Stimulated activated memory B cell treated with anti-CD40 and anti-IgM and Interleukin-4, amounts not matched to agents 10 μg/mL and 1 μg/mL and 100 μg/mL, for 72 hours (primary cell): ENCODE measurements around the gene OLIG1.

Experiments used
- ATAC-seq: fragments of 150-1000 bp; cut with Tn5 transposase; 2 replicates; pipeline ENCODE4 v1.10.0; 2021
- H3K27ac Mint-ChIP-seq: one replicate; pipeline ENCODE4 v1.8.0; 2022; ENCODE audit warnings: mild to moderate bottlenecking, mixed read lengths
- H3K27me3 Mint-ChIP-seq: one replicate; pipeline ENCODE4 v1.8.0; 2022; ENCODE audit warnings: mixed read lengths
- H3K36me3 Mint-ChIP-seq: one replicate; pipeline ENCODE4 v1.8.0; 2022; ENCODE audit warnings: mixed read lengths
- H3K4me1 Mint-ChIP-seq: one replicate; pipeline ENCODE4 v1.8.0; 2022; ENCODE audit warnings: mixed read lengths
- H3K4me3 Mint-ChIP-seq: one replicate; pipeline ENCODE4 v1.8.0; 2022; ENCODE audit warnings: mild to moderate bottlenecking, moderate library complexity, mixed read lengths
- H3K9me3 Mint-ChIP-seq: one replicate; pipeline ENCODE4 v1.8.0; 2022; ENCODE audit warnings: mixed read lengths

The OLIG1 gene

DNA sequence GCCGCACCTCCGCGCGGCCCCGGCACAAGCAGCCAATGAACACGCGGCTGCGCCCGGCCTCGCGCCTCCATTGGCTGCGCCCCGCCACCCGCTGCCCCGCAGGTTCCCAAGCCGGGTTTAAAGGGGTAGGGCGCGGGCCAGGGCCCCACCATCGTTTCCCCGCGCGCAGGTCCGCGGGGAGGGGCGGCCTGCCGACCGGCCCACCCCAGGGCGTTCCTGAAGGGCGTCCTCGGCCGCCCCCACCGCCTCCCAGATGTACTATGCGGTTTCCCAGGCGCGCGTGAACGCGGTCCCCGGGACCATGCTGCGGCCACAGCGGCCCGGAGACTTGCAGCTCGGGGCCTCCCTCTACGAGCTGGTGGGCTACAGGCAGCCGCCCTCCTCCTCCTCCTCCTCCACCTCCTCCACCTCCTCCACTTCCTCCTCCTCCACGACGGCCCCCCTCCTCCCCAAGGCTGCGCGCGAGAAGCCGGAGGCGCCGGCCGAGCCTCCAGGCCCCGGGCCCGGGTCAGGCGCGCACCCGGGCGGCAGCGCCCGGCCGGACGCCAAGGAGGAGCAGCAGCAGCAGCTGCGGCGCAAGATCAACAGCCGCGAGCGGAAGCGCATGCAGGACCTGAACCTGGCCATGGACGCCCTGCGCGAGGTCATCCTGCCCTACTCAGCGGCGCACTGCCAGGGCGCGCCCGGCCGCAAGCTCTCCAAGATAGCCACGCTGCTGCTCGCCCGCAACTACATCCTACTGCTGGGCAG, at the start of gene OLIG1:
OLIG1 (plus strand) TSS at position 148 of the 750 bp plus-strand sequence; CDS start at position 254, 106 bp downstream.
- Mint-ChIP-seq H3K27ac (no peak within 1 kb of the TSS), H3K27me3 (peaks cover 70% of the 10 kb centered on the region), H3K9me3 (no peaks in the 10 kb centered on the region), H3K36me3 (no peaks in the 10 kb centered on the region), H3K4me1 (peaks cover 13% of the 10 kb centered on the region), H3K4me3 (peak within 1 kb of the TSS; percentile 59)
- no peak for ATAC-seq

DNA sequence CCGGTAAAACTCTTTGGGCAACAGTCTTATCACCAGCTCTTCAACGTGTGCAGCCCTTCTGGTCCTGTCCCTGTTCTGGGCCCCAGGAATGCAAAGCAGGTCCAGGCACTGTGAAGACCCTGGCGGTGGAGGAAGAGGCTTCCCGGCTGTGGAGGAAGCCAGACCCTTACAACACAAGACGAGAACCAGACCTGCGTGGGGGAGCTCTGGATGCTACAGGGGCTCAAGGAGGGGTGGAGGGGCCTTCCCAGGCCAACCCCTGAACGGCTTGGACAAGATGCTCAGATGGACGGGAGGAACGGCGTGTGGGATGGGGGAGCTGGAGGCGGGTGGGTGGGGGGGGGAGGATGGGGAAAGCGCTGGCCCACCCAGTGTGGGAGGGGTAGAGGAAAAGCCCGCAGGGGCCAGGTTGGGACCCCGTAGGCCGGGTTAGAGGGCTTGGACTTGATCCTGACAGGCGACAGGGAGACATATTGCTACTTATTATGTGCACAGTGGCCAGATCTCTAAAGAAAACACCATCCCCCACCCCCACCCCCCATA, 49.3 kb upstream of the OLIG1 start:
- Mint-ChIP-seq H3K9me3 (no peaks in the 10 kb centered on the region), H3K4me1 (peaks cover 23% of the 10 kb centered on the region), H3K27me3 (peaks cover 75% of the 10 kb centered on the region), H3K36me3 (no peaks in the 10 kb centered on the region), H3K4me3 (peak overlapping the region; percentile 9), H3K27ac (no peak overlapping the region)
- no peak for ATAC-seq

- no peak for ATAC-seq
- Mint-ChIP-seq H3K27ac (no peak overlapping the region), H3K4me3 (no peak overlapping the region), H3K4me1 (peaks cover 27% of the 10 kb centered on the region), H3K27me3 (peaks cover 81% of the 10 kb centered on the region), H3K9me3 (no peaks in the 10 kb centered on the region), H3K36me3 (no peaks in the 10 kb centered on the region)
Observed at GRCh38 chr21:33021150-33021549, 48.8 kb upstream of the OLIG1 start.

DNA sequence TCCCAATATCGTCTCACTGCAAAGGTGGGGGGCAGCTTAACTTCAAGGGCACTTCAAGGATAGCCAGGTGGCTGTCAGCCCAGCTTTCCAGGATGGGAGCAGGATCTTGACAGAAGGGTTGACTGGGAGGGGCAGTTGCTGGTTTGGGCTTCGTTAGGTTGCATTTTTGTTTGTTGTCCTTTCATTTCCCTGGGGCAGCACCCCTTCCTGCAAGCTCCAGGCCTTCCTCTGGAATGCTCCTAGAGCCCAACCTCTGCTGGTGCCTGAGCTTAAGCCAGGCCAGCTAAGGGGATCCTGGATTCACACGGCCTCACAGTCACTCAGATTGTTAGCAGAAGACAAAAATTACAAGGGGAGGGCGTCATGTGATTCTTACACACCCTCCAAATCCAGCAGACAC, 48.3 kb upstream of the OLIG1 start:
- Mint-ChIP-seq H3K4me1 (peaks cover 32% of the 10 kb centered on the region), H3K36me3 (no peaks in the 10 kb centered on the region), H3K4me3 (no peak overlapping the region), H3K27ac (no peak overlapping the region), H3K27me3 (peaks cover 86% of the 10 kb centered on the region), H3K9me3 (no peaks in the 10 kb centered on the region)
- ATAC-seq, result no peak

- H3K9me3 Mint-ChIP-seq, result no peaks in the 10 kb centered on the region
- H3K4me1 Mint-ChIP-seq, result peaks cover 35% of the 10 kb centered on the region
- H3K4me3 Mint-ChIP-seq, result peak overlapping the region; percentile 31
- H3K27me3 Mint-ChIP-seq, result peaks cover 90% of the 10 kb centered on the region
- no peaks in the 10 kb centered on the region for H3K36me3 Mint-ChIP-seq
- no peak for ATAC-seq
- H3K27ac Mint-ChIP-seq, result no peak overlapping the region
Observed at GRCh38 chr21:33022489-33022827, 47.5 kb upstream of the OLIG1 start.

GRCh38 chr21:33022828-33023573, 46.9 kb upstream of the OLIG1 start:
- peak overlapping the region; percentile 31 for H3K4me3 Mint-ChIP-seq
- H3K27ac Mint-ChIP-seq, result no peak overlapping the region
- peaks cover 87% of the 10 kb centered on the region for H3K27me3 Mint-ChIP-seq
- H3K4me1 Mint-ChIP-seq, result peaks cover 35% of the 10 kb centered on the region
- no peak for ATAC-seq
- H3K9me3 Mint-ChIP-seq, result no peaks in the 10 kb centered on the region
- H3K36me3 Mint-ChIP-seq, result no peaks in the 10 kb centered on the region

DNA sequence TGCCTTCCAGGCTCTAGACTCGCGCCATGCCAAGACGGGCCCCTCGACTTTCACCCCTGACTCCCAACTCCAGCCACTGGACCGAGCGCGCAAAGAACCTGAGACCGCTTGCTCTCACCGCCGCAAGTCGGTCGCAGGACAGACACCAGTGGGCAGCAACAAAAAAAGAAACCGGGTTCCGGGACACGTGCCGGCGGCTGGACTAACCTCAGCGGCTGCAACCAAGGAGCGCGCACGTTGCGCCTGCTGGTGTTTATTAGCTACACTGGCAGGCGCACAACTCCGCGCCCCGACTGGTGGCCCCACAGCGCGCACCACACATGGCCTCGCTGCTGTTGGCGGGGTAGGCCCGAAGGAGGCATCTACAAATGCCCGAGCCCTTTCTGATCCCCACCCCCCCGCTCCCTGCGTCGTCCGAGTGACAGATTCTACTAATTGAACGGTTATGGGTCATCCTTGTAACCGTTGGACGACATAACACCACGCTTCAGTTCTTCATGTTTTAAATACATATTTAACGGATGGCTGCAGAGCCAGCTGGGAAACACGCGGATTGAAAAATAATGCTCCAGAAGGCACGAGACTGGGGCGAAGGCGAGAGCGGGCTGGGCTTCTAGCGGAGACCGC, 46.3 kb upstream of the OLIG1 start:
- Mint-ChIP-seq H3K36me3 (no peaks in the 10 kb centered on the region), H3K4me1 (peaks cover 40% of the 10 kb centered on the region), H3K4me3 (no peak overlapping the region), H3K27ac (no peak overlapping the region), H3K27me3 (peaks cover 87% of the 10 kb centered on the region), H3K9me3 (no peaks in the 10 kb centered on the region)
- no peak for ATAC-seq

DNA sequence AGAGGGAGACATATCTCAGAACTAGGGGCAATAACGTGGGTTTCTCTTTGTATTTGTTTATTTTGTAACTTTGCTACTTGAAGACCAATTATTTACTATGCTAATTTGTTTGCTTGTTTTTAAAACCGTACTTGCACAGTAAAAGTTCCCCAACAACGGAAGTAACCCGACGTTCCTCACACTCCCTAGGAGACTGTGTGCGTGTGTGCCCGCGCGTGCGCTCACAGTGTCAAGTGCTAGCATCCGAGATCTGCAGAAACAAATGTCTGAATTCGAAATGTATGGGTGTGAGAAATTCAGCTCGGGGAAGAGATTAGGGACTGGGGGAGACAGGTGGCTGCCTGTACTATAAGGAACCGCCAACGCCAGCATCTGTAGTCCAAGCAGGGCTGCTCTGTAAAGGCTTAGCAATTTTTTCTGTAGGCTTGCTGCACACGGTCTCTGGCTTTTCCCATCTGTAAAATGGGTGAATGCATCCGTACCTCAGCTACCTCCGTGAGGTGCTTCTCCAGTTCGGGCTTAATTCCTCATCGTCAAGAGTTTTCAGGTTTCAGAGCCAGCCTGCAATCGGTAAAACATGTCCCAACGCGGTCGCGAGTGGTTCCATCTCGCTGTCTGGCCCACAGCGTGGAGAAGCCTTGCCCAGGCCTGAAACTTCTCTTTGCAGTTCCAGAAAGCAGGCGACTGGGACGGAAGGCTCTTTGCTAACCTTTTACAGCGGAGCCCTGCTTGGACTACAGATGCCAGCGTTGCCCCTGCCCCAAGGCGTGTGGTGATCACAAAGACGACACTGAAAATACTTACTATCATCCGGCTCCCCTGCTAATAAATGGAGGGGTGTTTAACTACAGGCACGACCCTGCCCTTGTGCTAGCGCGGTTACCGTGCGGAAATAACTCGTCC, 45.5 kb upstream of the OLIG1 start:
- Mint-ChIP-seq H3K4me1 (peaks cover 37% of the 10 kb centered on the region), H3K27ac (no peak overlapping the region), H3K27me3 (peaks cover 87% of the 10 kb centered on the region), H3K4me3 (no peak overlapping the region), H3K9me3 (no peaks in the 10 kb centered on the region), H3K36me3 (no peaks in the 10 kb centered on the region)
- ATAC-seq, result no peak

GRCh38 chr21:33025106-33025488, 44.8 kb upstream of the OLIG1 start:
- Mint-ChIP-seq H3K36me3 (no peaks in the 10 kb centered on the region), H3K4me3 (no peak overlapping the region), H3K27me3 (peaks cover 87% of the 10 kb centered on the region), H3K9me3 (no peaks in the 10 kb centered on the region), H3K27ac (no peak overlapping the region), H3K4me1 (peaks cover 38% of the 10 kb centered on the region)
- no peak for ATAC-seq

GRCh38 chr21:33025489-33026442, 44.2 kb upstream of the OLIG1 start, which contains the start of gene OLIG2:
TSS of gene OLIG2 (plus strand) at chr21:33025935. CDS start at chr21:33026863, 928 bp downstream.
- Mint-ChIP-seq H3K4me1 (peaks cover 32% of the 10 kb centered on the region), H3K27ac (peak within 1 kb of the TSS; percentile 60), H3K4me3 (peak within 1 kb of the TSS; percentile 47), H3K9me3 (no peaks in the 10 kb centered on the region), H3K27me3 (peaks cover 87% of the 10 kb centered on the region), H3K36me3 (no peaks in the 10 kb centered on the region)
- ATAC-seq, result no peak

DNA sequence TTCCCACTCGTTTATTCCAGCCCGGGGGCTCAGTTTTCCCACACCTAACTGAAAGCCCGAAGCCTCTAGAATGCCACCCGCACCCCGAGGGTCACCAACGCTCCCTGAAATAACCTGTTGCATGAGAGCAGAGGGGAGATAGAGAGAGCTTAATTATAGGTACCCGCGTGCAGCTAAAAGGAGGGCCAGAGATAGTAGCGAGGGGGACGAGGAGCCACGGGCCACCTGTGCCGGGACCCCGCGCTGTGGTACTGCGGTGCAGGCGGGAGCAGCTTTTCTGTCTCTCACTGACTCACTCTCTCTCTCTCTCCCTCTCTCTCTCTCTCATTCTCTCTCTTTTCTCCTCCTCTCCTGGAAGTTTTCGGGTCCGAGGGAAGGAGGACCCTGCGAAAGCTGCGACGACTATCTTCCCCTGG, 43.5 kb upstream of the OLIG1 start:
- Mint-ChIP-seq H3K36me3 (no peaks in the 10 kb centered on the region), H3K9me3 (no peaks in the 10 kb centered on the region), H3K27ac (peak overlapping the region; percentile 60), H3K4me3 (peak overlapping the region; percentile 47), H3K4me1 (peaks cover 31% of the 10 kb centered on the region), H3K27me3 (peaks cover 87% of the 10 kb centered on the region)
- ATAC-seq, result no peak

DNA sequence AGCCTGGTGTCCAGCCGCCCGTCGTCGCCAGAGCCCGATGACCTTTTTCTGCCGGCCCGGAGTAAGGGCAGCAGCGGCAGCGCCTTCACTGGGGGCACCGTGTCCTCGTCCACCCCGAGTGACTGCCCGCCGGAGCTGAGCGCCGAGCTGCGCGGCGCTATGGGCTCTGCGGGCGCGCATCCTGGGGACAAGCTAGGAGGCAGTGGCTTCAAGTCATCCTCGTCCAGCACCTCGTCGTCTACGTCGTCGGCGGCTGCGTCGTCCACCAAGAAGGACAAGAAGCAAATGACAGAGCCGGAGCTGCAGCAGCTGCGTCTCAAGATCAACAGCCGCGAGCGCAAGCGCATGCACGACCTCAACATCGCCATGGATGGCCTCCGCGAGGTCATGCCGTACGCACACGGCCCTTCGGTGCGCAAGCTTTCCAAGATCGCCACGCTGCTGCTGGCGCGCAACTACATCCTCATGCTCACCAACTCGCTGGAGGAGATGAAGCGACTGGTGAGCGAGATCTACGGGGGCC, 43.0 kb upstream of the OLIG1 start:
- Mint-ChIP-seq H3K27ac (peak overlapping the region; percentile 60), H3K27me3 (peaks cover 87% of the 10 kb centered on the region), H3K4me1 (peaks cover 31% of the 10 kb centered on the region), H3K9me3 (no peaks in the 10 kb centered on the region), H3K4me3 (peak overlapping the region; percentile 26), H3K36me3 (no peaks in the 10 kb centered on the region)
- no peak for ATAC-seq

- Mint-ChIP-seq H3K9me3 (no peaks in the 10 kb centered on the region), H3K27me3 (peaks cover 87% of the 10 kb centered on the region), H3K36me3 (no peaks in the 10 kb centered on the region), H3K4me1 (peaks cover 31% of the 10 kb centered on the region), H3K4me3 (no peak overlapping the region), H3K27ac (no peak overlapping the region)
- ATAC-seq, result no peak
Observed at GRCh38 chr21:33027401-33028286, 42.3 kb upstream of the OLIG1 start.
